ENCODE results near the gene PATE3.

Gene PATE3

DNA sequence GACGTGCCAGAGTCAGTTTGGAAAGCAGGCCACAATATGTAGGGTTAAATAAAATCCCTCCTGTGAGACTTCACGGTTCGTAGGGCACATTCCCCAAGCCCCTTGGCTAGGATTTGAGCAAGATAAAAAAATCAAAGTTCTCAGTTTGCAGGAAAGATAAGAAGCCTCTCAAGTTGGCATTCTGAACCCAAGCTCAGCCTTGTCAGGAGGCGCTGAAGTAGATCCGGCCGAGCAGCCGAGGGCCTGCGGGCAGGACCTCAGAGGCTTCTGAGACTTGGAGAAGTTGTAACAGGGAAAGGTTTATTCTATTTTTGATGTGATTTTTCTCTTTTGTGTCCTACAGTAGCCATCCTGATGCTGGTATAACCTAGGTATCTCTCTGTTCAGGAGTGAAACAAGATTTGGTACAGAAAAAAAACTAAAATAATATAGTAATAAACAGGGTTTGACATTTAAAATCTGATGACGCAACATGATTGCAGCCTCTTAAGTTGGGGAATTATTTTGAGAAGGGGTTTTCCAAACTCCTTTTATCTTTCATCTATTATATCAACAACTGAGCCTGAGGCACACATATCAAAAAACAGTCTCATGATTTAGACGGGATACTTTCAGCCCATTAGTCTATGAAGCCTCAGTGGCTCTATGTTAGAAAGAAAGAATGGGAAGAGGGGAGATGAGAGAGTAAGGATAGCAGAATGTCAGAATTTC lies 19.4 kb upstream of the PATE3 start:
- no peaks in the 10 kb centered on the region for H3F3A ChIP-seq (ENCODE audit: low read depth)
- H4K20me1 ChIP-seq (ENCODE audit: insufficient read depth, low read length, poor library complexity, severe bottlenecking) = no peaks in the 10 kb centered on the region
- H3K9me3 ChIP-seq (ENCODE audit: insufficient read depth, low read depth, low read length) = no peaks in the 10 kb centered on the region
- no peaks in the 10 kb centered on the region for H3K36me3 ChIP-seq (ENCODE audit: insufficient read depth, low read length)
- no peaks in the 10 kb centered on the region for H3K9me2 ChIP-seq (replicated peaks; ENCODE audit: low read depth, low read length)
- no peak overlapping the region for H3K9ac ChIP-seq (ENCODE audit: low read depth, low read length, poor library complexity, severe bottlenecking)
- no peaks in the 10 kb centered on the region for H3K4me1 ChIP-seq (ENCODE audit: insufficient read depth, low read length, poor library complexity, severe bottlenecking)
- no peak overlapping the region for H3K4me2 ChIP-seq (ENCODE audit: low read depth, low read length, poor library complexity, severe bottlenecking)
- no peaks in the 10 kb centered on the region for H3K79me2 ChIP-seq (ENCODE audit: insufficient read depth, low read length)
- TF ChIP-seq EZH2phosphoT487 (IDR thresholded peaks at IDR 0.05; ENCODE audit: borderline replicate concordance) = no peak
- TF ChIP-seq, protein P1, sequence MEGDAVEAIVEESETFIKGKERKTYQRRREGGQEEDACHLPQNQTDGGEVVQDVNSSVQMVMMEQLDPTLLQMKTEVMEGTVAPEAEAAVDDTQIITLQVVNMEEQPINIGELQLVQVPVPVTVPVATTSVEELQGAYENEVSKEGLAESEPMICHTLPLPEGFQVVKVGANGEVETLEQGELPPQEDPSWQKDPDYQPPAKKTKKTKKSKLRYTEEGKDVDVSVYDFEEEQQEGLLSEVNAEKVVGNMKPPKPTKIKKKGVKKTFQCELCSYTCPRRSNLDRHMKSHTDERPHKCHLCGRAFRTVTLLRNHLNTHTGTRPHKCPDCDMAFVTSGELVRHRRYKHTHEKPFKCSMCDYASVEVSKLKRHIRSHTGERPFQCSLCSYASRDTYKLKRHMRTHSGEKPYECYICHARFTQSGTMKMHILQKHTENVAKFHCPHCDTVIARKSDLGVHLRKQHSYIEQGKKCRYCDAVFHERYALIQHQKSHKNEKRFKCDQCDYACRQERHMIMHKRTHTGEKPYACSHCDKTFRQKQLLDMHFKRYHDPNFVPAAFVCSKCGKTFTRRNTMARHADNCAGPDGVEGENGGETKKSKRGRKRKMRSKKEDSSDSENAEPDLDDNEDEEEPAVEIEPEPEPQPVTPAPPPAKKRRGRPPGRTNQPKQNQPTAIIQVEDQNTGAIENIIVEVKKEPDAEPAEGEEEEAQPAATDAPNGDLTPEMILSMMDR (conservative IDR thresholded peaks at IDR 0.05; ENCODE audit: low read length) = no peak
- no peak overlapping the region for H2AFZ ChIP-seq (ENCODE audit: low read length)
- no peaks in the 10 kb centered on the region for H3K27me3 ChIP-seq (ENCODE audit: insufficient read depth, low read length, poor library complexity, severe bottlenecking)
- H3K4me3 ChIP-seq (ENCODE audit: low read length, poor library complexity, severe bottlenecking) = no peak overlapping the region

DNA sequence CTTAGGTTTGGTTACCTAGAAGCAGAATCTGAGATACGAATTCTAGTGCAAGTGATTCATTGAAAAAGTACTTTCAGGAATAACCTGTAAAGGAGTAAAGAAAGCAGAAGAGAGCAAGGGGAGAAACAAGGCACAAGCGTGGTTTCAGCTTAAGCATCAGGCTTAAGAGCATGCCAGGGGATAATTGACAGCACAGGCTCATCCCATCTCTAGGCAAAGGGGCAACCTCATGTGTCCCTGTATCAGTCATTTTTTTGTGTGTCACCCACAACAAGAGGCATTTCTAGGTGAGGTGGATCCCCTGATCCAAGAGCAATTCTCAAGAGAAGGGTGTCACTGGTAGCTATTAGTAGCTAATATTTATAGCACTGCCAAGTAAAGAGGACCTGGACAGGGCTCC lies 17.3 kb upstream of the PATE3 start:
- no peak overlapping the region for H2AFZ ChIP-seq (ENCODE audit: low read length)
- H3K9me3 ChIP-seq (ENCODE audit: insufficient read depth, low read depth, low read length) = no peaks in the 10 kb centered on the region
- H3K4me2 ChIP-seq (ENCODE audit: low read depth, low read length, poor library complexity, severe bottlenecking) = no peak overlapping the region
- TF ChIP-seq, protein P1 (conservative IDR thresholded peaks at IDR 0.05; ENCODE audit: low read length) = no peak
- no peak for TF ChIP-seq EZH2phosphoT487 (IDR thresholded peaks at IDR 0.05; ENCODE audit: borderline replicate concordance)
- no peaks in the 10 kb centered on the region for H3K9me2 ChIP-seq (replicated peaks; ENCODE audit: low read depth, low read length)
- H3K9ac ChIP-seq (ENCODE audit: low read depth, low read length, poor library complexity, severe bottlenecking) = no peak overlapping the region
- no peaks in the 10 kb centered on the region for H3K27me3 ChIP-seq (ENCODE audit: insufficient read depth, low read length, poor library complexity, severe bottlenecking)
- no peaks in the 10 kb centered on the region for H3F3A ChIP-seq (ENCODE audit: low read depth)
- H3K4me1 ChIP-seq (ENCODE audit: insufficient read depth, low read length, poor library complexity, severe bottlenecking) = no peaks in the 10 kb centered on the region
- H3K4me3 ChIP-seq (ENCODE audit: low read length, poor library complexity, severe bottlenecking) = no peak overlapping the region
- no peaks in the 10 kb centered on the region for H3K79me2 ChIP-seq (ENCODE audit: insufficient read depth, low read length)
- H3K36me3 ChIP-seq (ENCODE audit: insufficient read depth, low read length) = no peaks in the 10 kb centered on the region
- H4K20me1 ChIP-seq (ENCODE audit: insufficient read depth, low read length, poor library complexity, severe bottlenecking) = no peaks in the 10 kb centered on the region

DNA sequence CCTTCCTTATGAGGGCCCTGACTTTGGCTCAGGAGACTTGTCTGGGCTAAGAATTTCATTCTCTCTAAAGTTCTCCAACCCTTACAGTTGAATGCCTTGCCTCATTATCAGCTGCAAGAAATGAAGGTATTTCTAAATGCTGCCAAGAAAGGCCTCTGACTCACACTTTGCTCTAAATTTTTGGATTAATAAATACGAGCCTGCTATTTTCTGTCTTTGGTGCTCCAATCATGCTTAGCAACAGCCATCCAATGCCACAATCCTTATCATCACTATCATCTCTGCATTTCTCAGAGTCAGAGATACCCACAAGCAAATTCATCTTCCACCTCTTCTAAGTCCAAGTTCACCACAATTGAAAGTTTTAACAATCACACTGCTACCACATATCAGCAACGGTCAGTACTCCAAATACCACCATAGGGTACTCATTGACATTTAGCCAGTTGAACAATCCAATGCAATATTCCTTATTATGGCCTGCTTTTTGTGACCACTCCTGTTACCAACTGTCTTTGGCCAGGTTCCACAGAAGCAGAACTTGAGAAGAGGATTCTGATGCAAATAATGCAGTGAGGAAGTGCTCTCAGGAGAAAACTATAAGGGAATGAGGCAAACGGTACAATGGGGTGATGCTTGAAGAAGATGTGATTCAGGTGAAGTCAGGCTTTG lies 15.0 kb upstream of the PATE3 start:
- H3K9me3 ChIP-seq (ENCODE audit: insufficient read depth, low read depth, low read length) = no peaks in the 10 kb centered on the region
- no peaks in the 10 kb centered on the region for H4K20me1 ChIP-seq (ENCODE audit: insufficient read depth, low read length, poor library complexity, severe bottlenecking)
- H3K9me2 ChIP-seq (replicated peaks; ENCODE audit: low read depth, low read length) = no peaks in the 10 kb centered on the region
- H3K9ac ChIP-seq (ENCODE audit: low read depth, low read length, poor library complexity, severe bottlenecking) = no peak overlapping the region
- H3K79me2 ChIP-seq (ENCODE audit: insufficient read depth, low read length) = no peaks in the 10 kb centered on the region
- no peaks in the 10 kb centered on the region for H3F3A ChIP-seq (ENCODE audit: low read depth)
- no peak overlapping the region for H3K4me2 ChIP-seq (ENCODE audit: low read depth, low read length, poor library complexity, severe bottlenecking)
- TF ChIP-seq, protein P1 (conservative IDR thresholded peaks at IDR 0.05; ENCODE audit: low read length) = no peak
- no peak for TF ChIP-seq EZH2phosphoT487 (IDR thresholded peaks at IDR 0.05; ENCODE audit: borderline replicate concordance)
- H2AFZ ChIP-seq (ENCODE audit: low read length) = no peak overlapping the region
- no peaks in the 10 kb centered on the region for H3K36me3 ChIP-seq (ENCODE audit: insufficient read depth, low read length)
- no peaks in the 10 kb centered on the region for H3K27me3 ChIP-seq (ENCODE audit: insufficient read depth, low read length, poor library complexity, severe bottlenecking)
- H3K4me1 ChIP-seq (ENCODE audit: insufficient read depth, low read length, poor library complexity, severe bottlenecking) = no peaks in the 10 kb centered on the region
- no peak overlapping the region for H3K4me3 ChIP-seq (ENCODE audit: low read length, poor library complexity, severe bottlenecking)

Measured in Loucy (cell line).